GM11168 (cell line): ENCODE results near the gene REEP3.

Experiments used
- in situ Hi-C: fragments of 300-500 bp; cut with MboI; formaldehyde crosslinking; loops from one replicate; pipeline ENCODE4 v1.12.0; 2022; ENCODE audit warnings: low sequenced_read_pairs; ENCODE audit not compliant: unreplicated experiment

REEP3 gene

DNA sequence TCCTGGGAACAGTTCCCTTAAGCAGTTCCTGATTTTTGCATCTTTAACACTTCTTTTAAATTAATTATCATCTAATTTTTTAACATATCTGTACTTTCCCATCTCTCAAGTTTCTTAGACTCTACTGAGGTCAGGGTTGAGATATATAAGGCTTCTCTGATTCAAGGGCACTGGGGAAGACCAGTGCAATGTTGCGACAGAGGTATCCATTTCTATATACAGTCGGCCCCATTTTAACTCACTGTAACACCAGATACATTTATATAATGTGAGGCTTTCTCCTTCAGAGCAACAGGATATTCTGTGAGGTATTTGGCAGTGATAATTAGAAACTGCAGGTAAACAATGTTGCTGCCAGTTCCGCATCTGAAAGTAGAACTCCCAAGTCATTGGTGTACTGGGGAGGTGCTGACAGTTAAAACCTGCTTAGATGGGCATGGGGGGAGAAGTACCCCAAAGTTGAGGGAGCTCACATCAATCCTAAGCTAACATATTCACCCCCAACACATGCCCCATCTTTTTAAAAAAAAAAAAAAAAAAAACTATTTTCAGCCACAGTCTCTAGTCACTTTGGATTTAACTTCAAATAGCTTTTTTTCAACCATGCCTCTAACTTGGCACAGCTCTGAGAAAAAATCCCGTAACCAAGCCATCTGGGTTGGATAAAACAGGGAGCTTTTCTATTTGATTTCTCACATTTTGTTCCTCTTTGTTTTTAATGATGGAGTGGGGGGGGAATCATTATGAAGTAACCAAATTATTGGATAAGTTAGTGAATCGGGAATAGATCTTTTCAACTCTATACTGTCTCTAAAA, 62.9 kb downstream of the REEP3 start:
- in situ Hi-C loops = no loop called here

DNA sequence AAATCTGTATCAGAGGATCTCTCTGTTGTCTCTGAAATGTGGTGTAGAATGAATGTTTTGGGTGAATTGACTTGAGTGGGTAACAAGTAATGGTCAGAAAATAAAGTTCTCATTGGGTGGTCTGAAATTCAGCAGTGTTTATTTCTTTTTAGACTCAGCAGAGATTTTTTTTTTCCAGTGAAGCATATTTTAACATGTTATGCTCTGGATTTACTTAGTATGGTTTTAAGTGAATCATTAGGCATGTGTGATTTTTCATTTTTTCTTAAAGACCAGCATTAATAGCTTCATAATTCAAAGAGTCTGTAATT, 63.5 kb downstream of the REEP3 start:
- in situ Hi-C loops = no loop called here

DNA sequence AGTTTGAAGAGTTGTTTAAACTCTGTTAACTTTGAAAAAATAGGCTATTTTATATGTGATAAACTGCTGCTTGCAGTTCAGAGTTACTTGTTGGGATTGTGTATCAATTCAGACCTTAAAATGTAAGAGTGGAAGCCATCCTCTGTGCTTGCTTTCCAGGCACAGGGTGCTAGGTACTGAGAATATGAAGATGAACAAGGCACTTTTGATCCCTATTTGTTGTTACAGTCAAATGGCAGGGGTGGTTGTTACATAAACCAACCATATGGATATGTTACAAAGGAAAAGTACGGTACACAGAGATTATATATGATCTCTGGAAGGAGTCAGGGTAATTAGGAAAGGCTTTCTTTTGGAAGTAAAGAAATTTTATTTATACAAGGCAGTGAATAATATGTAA, 63.8 kb downstream of the REEP3 start:
- in situ Hi-C loops = no loop called here

DNA sequence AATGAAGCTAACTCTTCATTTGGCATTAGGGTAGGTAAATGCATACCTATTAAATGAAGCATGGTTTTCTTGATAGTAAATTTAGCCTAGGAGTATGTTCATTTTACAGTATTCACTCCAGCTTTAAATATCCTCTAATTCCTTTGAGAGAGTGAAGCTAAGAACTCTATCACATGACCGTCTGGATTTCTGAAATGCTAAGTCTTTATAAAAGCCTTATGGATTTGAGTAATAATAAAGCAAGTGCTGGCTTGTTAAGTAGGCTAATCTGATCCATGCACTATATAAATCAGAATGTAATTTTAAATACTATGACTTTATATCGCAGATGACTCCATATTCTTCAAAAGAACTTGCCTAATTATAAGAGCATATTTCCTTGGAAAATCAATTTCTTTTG, 64.8 kb downstream of the REEP3 start:
- in situ Hi-C loops = no loop called here

DNA sequence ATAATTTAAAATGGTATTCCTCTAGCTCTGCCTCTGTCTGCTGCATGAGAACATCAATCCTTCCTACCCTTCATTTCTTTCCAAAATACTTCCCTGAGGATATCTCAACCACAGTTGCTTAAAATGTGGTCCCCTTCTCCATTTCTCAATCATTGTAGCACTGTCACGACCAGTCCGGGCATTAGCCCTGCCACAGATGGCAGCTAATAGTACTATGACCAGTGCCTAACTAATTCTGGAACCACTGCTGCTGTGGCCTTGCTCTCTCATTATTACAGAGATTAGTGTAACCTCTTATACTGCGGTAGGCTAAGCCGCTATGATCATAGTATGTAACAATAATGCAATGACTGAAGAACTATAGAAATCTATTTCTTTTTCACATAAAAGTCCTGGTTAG, 66.0 kb downstream of the REEP3 start:
- in situ Hi-C loops = no loop called here

DNA sequence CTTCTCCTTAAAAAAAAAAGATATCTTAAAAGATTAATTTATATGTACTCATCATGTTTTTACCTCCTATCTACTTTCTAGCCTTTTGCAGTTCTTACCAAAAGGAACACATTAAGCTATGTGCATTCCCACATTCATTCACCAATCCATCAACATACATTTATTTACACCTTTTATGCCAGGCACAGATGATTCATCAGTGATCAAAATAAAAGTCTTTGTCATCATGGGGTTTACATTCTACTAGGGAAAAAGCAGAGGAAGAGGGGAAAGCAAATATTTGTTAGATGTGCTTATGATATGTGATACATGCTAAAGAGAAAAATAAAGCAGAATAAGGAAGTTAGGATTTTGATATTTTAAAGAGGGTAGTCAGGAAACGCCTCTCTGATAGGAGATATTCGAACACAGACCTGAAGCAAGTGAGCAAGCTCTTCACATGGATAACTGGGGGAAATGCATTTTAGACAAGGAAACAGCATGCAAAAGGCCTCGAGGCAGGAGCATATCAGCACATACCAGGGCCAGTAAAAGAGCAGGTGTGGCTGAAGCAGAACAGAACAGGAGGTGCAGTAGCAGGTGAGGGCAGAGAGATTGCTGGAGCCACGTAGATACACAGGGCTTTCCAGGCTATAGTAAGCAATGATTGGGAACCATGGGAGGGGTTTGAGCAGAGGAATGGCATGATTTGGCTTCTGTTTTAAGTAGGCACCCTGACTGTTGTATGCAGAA, 67.4 kb downstream of the REEP3 start:
- in situ Hi-C loops = no loop called here

DNA sequence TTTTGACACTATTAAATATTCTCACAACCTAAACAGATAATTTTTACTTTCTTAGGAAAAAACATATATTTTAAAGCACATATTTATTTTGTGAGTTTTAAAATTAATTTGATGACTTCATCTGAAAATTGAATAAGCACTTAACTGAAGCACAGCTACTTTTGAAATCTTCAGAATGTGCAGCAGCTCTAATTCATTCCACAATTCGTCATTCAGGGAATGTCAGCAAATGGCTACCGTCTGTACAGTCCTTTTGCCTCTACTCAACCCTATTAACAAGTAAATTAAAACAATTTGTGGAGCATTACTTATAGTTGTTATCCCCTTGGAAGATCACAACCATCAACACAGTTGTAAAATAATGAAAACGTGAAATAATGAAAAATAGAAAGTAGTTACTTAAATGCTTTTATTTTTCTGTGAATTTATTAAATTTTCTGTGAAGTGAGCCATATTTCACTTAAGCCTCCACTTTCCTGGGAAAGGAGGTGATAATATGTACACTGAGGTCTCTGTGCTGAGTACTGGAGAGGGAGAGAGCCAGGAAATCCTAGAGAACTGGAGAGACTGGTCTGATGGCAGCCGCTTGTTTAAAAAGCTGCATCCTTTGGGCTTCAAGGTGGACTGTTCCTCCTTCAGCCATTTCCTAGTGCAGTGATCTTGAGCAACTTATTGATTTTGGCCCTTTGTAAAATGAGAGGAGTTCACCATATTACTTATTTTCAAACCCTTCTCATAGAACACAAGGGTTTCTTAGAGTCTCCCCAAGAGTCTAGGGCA, 70.6 kb downstream of the REEP3 start:
- in situ Hi-C loops = no loop called here

DNA sequence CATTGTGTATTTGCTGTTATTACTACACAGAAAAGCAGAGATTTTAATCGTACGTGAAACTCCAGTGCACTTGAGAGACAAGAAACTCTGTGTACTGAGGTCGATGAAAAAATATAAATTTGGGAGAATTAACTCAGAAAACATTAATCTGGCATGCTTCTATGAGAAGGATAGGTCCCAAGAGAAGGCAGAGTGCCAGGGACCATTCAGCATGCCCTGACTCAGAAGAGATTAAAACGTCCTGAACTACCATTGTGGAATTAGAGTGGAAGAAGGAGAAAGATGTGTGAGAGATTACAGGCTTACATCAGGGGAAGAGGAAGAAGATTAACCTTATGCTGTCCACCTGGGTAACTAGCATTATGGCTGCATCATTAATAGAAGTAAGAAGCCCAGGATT, 72.4 kb downstream of the REEP3 start:
- in situ Hi-C loops = no loop called here

DNA sequence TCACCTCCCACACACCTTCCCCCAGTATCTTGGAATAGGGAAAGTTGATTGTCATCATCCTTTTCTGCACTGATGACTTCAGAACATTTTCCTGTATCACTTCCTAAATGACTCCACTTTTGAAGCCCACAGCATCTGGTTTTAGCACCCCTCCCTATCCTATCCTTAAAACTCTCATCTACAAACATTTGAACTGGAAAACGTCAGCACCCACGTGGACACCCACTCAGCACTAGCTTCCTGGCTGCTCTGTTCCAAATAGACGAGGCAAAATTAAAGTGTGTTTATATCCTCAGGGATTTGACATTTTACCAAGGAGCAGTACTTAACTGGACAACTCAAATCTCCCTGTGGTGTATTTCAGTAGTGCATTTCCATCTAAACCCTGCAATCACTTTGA, 73.9 kb downstream of the REEP3 start:
- in situ Hi-C loops = no loop called here

DNA sequence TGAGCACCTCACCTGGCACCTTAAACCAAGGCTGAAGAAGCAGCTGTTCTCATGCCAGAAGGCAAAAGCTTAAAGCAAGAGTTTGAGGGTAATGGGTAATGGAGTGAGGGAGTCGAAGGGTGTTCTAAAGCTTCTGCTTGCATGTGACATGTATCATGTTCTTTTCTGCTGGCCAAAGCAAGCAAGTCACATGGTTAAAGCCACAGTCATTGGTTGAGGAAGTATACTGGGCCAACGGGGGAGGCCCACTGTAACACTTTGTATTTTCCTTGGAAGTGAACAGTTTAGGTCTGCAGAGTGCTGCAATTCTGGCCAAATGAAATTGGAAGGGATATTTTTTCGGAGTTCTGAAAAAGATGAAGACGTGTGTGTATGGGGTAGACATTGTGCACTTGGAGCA, 75.7 kb downstream of the REEP3 start:
- in situ Hi-C loops = no loop called here

DNA sequence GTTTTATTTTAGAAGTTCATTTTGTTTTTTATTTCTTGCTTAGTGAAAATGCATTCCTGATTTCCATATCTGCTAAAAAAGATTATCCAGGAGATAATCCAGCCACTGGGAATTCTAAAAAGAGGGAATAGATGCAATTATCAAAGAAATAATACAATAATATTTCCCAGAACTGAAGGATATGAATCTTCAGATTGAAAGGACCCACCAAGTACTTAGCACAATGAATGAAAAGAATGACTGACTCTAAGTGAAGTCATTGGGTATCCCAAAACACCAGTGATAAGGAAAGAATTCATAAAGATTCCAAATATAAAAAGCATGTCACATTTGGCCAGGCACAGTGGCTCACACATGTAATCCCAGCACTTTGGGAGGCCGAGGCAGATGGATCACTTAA, 79.3 kb downstream of the REEP3 start:
- in situ Hi-C loops = loop anchor here (25.0 kb wide), 1 partner anchor 388 kb away; no protein-coding TSS in a partner anchor

DNA sequence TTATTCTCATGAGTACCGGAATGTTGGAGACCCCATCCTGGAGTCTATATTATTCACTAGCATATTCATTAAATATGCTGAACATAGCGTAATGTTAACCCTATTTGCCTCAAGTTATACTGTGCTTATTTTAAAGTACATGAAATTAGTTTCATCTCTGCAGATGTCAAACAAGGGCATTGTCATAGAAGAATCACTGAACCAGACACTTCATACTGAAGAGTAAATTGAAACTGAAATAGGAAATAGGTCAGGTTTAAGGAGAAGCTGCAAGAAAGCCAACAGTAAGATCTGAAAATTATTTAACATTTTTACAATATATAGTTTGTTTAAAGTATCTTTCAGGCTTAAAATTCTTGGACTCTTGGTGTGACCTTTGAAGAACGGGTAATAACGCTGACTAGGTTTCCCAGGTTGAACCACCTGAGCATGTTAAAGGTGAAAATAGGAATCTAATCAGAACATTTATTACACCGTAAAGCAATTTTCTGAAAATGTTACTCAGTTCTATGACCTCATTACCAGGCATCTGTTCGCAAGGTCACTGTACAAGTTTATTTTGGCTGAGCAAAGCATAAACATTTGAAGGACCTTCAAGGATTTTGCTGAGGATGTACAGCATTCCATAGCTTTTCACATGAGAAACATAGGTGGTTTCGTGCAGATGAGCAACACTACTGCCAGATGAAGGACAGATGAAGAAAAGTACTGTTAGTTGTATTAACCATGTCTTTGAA, 82.7 kb downstream of the REEP3 start:
- in situ Hi-C loops = loop anchor here (25.0 kb wide), 1 partner anchor 392 kb away; no protein-coding TSS in a partner anchor

DNA sequence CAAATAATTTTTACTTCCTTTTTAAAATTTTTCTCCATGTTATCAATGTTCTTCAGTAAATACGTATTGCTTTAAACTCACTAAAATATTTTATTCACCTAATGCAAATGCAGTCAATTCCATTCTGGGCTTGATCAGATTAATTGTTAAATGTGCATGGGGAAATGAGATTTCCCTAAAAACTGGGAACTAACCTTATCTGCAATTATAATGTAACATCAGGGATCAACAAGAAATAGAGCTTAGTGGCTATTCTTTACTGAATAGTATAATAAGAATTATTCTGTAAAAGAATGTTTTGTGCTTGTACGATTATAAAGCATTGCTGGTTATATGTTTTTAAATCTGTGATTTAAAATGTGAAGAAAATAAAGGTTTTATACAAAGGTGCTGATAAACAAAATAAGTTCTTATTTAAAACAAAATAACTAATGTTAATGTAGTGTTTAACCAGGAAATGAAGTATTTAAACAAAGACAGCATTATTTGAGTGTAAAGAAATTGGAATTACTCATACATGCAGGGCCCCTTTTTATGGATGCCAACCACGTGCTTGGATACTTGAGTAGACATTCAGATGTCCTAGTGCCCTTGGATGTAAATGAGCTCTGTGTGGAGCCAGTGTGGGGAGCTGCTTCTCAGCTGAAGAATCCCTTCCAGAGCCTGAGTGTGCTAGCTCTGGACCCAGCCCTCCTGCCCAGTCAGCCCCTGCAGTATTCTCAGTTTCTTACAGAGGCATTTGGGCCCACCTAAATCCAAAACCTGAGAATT, 84.2 kb downstream of the REEP3 start:
- in situ Hi-C loops = loop anchor here (25.0 kb wide), 1 partner anchor 393 kb away; no protein-coding TSS in a partner anchor

DNA sequence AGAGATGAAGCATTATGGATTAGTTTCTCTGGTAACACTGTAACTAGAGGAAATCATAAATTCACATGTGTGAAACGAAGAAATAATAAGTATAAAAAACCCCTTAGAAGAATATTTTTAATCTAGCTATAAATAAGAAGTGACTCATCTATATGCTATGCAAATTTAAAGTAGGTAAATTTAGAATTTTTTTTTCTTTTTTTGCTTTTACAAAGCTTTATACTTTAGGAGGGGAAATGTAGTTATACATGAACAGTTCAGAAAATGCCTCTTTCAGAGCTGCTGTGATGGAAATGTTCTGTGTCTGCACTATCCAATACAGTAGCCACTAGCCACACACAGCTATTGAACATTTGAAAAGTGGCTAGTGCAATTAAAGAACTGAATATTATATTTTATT, 87.3 kb downstream of the REEP3 start:
- in situ Hi-C loops = loop anchor here (25.0 kb wide), 1 partner anchor 396 kb away; no protein-coding TSS in a partner anchor

DNA sequence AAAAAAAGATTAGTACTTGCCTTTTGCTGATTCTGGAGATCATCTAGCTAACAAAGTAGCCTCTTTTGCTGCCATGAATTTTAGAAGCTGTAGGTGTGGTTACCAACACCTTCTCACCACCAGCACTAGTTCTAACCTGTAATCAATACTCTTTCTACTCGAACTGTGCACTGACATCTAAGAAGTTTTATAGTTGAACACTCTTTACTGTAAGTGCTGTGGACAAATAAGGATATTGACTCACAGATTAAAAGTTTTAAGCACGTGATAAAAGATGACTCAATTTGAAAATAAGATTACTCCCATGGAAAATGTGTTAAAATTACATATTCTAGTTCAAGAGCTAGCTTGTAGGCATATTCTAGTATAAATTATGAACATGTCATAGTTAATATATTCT, 89.9 kb downstream of the REEP3 start:
- in situ Hi-C loops = loop anchor here (25.0 kb wide), 1 partner anchor 399 kb away; no protein-coding TSS in a partner anchor

DNA sequence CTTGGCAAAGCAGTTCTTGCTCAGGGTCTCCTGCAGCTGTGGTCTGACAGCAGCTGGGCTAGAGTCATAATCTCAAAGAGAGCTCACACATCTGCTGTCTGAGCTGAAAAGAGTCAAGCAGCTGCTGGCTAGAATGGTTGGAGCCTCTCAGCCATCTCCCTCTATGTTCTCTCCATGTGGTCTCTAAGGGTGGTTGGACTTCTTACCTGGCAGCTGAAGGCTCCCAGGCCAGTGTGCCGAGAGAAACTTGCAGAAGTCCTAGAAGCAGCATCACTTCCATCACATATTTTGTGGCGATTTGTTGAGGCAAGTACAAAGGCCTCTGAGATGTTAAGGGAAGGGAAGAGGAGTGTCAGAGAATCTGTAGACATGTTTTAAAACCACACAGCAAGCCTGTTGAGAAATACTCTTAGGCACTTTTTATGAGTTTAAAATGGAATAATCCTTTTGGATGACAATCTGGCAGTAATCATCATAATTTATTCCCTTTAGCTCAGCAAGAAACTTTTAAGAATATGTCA, 93.2 kb downstream of the REEP3 start:
- in situ Hi-C loops = loop anchor here (25.0 kb wide), 1 partner anchor 402 kb away; no protein-coding TSS in a partner anchor

DNA sequence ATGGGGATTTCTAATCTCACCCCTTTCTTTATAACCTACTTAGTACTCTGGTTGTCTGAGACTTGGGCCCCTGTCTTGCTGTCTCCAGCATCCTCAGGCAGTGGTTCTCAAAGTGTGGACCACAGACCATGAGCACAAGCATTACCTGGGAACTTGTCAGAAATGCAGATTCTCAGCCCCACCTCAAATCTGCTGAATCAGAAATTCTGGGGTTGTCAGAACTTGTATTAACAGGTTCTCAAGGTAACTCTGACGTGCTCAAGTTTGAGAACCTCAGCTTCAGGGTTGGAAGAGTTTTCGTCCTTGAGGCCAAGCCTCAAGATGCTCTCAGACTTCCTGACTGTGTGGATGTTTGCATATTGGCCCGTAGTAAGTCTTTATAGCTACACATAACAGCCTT, 97.4 kb downstream of the REEP3 start:
- in situ Hi-C loops = loop anchor here (25.0 kb wide), 1 partner anchor 406 kb away; no protein-coding TSS in a partner anchor

DNA sequence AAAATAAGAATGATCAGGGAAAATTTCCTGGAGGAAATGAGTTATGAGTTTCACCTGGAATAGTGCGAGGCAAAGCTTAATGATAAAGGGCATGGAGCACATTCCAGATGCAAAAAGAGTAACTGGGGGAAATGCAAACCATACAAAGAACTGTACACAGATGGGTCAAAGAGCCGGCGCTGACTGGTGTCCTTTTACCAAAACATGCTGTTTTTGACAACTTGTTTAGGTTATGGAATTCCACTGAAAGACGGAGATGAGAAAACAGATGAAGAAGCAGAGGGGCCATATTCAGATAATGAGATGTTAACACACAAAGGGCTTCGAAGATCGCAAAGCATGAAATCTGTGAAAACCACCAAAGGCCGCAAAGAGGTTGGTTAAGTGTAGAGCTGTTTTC, 98.2 kb downstream of the REEP3 start:
- in situ Hi-C loops = loop anchor here (25.0 kb wide), 1 partner anchor 407 kb away; no protein-coding TSS in a partner anchor

DNA sequence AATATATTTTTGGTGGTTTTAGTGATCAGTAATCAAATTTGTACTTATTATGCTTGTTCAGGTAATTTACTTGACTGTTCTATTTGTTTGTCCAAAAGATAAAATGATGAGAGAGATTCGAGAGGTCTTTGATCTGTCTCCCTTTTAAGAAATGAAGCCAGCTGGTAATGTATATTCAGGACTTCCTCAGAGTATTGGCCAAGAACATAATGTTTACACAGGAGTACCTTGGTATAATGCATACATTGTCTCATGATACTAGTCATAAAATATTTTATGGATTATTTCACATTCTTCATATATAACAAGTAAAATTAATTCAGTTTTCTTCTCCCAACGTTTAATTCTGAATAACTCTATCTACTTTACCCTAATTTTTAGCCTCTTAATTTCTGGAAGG, 100.9 kb downstream of the REEP3 start:
- in situ Hi-C loops = loop anchor here (10.0 to 25.0 kb wide), 2 partner anchors 157 to 410 kb away; partner anchors contain the start of gene JMJD1C
